GM19193 (cell line): ENCODE measurements around the gene FCHSD2.

Source experiments
- POLR2A ChIP-seq: IDR thresholded peaks from 4 replicates; pipeline ENCODE4 v1.6.1; 2011; ENCODE audit not compliant: insufficient read depth, insufficient read length; ENCODE audit errors: extremely low read depth

Gene FCHSD2

GRCh38 chr11:72818971-72819370, 323.1 kb downstream of the FCHSD2 start:
- TF ChIP-seq POLR2A = no peak

- no peak for TF ChIP-seq POLR2A
Measured at GRCh38 chr11:72817966-72818365, 324.2 kb downstream of the FCHSD2 start.

GRCh38 chr11:72816404-72816990, 325.6 kb downstream of the FCHSD2 start:
- TF ChIP-seq POLR2A = no peak

GRCh38 chr11:72815110-72815618, 327.0 kb downstream of the FCHSD2 start:
- TF ChIP-seq POLR2A = no peak

DNA sequence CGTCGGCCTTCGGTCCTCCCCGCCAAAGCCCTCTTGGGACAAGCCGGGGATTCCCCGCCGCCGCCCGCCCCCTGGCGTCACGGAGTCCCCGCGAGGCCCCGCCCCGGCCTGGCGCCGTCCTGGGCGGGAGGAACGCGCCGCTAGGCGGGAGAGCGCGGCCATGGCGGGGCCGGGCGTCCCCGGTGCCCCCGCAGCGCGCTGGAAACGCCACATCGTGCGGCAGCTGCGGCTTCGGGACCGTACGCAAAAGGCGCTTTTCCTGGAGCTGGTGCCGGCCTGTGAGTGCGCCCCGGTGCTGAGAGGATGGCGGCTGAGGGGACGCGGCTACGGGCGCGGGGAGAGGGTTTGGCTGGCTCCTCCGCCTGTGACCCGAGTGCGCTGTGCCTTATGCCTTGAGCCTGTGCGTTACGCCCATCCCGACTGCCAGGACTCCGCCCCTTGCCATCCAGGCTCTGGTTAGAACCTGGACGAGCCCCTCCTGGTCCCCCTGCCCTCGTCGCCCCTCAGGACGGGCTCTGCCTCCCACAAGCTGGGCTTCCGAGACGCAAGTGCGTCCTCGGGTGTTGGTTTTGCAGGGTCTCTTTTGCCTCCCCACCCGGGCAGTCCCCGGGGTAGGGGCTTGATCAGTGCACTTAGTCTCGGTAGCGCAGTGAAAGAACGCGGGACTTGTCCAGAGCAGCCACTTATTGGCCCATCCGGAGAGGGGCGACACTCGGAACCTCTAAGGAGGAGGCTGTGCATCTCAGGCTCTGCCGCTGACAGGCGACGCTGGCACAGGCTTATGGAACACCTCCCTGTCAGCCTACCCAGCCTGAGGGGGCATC, 327.6 kb downstream of the FCHSD2 start, which contains the start of gene ATG16L2:
TSS of gene ATG16L2 (plus strand) at position 126 of the 824 bp plus-strand sequence. CDS start at position 161, 35 bp downstream.
- TF ChIP-seq POLR2A = peak; percentile 73

GRCh38 chr11:72813740-72814285, 328.3 kb downstream of the FCHSD2 start:
- TF ChIP-seq POLR2A = peak; percentile 94

- peak; percentile 36 for TF ChIP-seq POLR2A
Measured at GRCh38 chr11:72812967-72813739, 329.0 kb downstream of the FCHSD2 start.

- no peak for TF ChIP-seq POLR2A
Measured at GRCh38 chr11:72812604-72812966, 329.5 kb downstream of the FCHSD2 start.

- TF ChIP-seq POLR2A = no peak
Measured at GRCh38 chr11:72808331-72808798, 333.8 kb downstream of the FCHSD2 start.

DNA sequence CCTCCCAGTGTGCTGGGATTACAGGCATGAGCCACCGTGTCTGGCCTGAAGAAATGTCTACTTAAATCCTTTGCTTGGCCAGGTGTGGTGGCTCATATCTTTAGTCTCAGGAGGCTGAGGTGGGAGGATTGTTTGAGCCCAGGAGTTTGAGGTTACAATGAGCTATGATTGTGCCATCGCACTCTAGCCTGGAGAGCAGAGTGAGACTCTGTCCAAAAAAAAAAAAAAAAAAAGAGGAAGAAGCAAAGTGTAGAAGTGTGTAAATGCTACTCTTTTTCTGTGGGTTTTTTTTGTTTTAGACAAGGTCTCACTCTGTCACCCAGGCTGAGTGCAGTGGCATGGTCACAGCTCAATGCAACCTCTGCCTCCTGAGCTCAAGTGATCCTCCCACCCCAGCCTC, 334.3 kb downstream of the FCHSD2 start:
- no peak for TF ChIP-seq POLR2A

- TF ChIP-seq POLR2A = no peak
Measured at GRCh38 chr11:72807021-72807693, 335.0 kb downstream of the FCHSD2 start.

DNA sequence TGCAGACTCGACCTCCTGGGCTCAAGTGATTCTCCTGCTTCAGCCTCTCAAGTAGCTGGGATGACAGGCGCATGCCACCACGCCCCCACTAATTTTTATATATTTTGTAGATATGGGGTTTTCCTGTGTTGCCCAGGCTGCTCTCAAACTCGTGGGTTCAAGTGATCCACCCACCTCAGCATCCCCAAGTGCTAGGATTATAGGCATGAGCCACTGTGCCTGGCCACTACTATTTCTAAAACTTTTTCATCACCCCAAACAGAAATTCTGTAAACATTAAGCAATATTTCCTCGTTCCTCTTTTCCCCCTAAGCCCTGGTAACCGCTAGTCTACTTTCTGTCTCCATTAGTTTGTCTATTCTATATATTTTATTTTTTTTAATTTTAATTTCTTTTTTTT, 336.9 kb downstream of the FCHSD2 start:
- TF ChIP-seq POLR2A = no peak

DNA sequence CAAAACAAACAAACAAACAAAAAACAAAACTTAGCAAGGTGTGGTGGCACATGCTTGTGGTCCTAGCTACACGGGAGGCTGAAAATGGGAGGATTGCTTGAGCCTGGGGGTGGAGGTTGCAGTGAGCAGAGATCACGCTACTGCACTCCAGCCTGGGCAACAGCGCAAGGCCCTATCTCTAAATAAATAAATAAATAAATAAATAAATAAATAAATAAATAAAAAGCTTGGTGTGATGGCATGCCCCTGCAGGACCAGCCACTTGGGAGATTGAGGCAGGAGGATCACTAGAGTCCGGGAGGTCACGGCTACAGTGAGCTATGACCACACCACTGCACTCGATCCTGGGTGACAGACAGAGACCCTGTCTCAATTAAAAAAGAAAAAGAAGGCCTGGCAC, 339.3 kb downstream of the FCHSD2 start:
- no peak for TF ChIP-seq POLR2A

DNA sequence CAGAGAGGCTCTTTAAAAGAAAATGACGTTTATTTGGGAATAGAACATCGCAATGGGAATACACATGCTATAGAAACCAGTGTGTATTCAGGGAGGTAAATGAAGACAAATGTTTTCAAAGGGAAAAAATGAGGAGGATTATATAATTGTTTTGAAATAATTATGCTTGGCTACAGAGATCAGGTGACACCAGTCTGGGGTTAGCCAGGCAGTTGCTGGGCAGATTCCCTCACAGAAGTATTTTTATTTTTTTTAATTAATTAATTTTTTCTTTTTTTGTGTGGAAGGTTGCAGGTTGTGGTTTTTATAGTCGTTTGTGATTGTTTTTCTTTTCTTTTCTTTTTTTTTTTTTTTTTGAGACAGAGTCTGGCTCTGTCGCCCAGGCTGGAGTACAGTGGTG, 342.7 kb downstream of the FCHSD2 start:
- TF ChIP-seq POLR2A = no peak
